HG02981 (cell line): ENCODE measurements around the gene RFX5.
"Not testable (repeated sequence)": the region's sequence is repeated elsewhere in the genome, so short reads cannot be mapped to it uniquely, and the experiment has no call there.

Experiments
- ATAC-seq: cut with Tn5 transposase; IDR thresholded peaks from one replicate; pipeline ENCODE4 v1.9.1; 2021; ENCODE audit warnings: mild to moderate bottlenecking, moderate library complexity; ENCODE audit not compliant: unreplicated experiment

RFX5 gene

DNA sequence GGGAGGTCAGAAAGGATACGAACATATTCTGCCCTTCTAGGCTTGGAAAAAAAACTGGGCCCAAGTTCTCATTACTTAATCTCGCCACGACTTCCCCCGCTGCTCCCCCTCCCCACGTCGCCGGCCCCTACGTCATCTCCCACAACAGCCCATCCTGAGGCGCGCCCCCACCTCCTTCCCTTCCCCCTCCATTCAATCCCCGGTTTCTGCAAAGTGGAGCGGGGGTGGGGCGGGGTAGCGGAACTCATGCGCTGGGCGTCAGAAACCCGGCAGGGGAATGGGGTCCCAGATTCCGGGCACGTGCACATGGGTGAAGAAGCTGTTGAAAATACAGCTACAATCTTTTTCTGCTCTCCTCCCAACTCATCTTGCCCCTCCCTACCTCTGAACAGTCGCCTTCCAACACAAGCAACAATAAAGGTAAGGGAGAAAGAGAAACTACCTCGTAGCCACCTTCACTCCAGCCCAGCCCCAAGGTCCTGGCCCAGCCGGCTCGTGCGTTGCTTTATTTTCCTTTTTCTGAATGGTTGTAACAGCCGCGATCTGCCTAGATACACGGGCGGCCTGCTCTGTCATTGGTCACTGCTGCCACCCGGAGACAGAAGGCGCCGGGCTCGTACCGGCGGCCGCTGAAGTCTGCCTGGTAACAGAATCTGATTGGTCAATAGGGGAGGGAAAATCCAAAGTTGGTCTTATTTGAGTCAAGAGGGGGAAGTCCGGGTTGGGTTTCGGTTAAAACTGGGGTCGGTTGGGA is at the start of gene RFX5:
Gene RFX5 (minus strand): TSS at position 484 of the 754 bp plus-strand sequence. CDS start 932 bp downstream, outside the sequence.
- ATAC-seq: peak; percentile 92

DNA sequence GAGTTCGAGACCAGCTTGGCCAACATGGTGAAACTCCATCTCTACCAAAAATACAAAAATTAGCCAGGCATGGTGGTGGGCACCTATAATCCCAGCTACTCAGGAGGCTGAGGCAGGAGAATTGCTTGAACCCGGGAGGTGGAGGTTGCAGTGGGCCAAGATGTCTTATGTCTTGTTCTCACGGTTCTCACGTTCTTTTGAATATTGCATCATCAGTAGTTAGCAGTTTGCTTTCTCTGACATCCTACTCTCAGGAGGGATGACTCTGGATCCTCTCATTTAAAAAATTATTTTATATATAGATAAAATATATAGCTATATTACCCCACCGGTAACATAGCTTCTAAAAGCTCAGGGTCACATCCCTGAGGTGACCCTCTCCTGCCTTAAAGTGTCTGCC is 49.2 kb upstream of the RFX5 start:
- not testable (repeated sequence) for ATAC-seq

GRCh38 chr1:151393583-151393982 is 46.5 kb upstream of the RFX5 start:
- ATAC-seq: no peak

GRCh38 chr1:151391079-151391563 is 44.1 kb upstream of the RFX5 start:
- ATAC-seq: no peak

DNA sequence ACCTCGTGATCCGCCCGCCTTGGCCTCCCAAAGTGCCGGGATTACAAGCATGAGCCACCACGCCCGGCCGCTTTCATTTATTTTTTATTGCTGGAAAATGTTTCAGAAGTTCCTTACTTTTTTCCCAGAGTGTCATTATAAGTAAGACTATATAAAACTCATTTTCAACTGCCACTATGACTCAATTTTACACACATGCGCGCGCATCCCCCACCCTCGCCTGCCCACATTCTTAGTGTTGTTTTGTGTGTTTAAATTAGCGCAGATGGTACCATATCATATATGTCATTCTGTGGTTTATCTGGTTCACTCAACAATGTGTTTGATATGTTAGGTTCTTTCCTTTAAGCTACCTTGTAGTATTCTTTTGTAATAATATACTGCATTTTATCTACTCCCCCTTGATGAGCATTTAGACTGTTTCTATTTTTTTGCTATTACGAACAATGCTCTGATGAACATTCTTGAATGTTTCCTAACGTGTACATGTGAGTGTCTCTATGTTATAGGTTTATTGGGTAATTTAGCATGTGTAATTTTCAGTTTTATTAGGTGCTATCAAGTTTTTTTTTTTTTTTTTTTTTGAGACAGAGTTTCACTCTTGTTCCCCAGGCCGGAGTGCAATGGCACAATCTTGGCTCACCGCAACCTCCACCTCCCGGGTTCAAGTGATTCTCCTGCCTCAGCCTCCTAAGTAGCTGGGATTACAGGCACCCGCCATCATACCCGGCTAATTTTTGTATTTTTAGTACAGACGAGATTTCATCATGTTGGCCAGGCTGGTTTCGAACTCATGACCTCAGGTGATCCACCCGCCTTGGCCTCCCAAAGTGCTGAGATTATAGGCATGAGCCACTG is 43.4 kb upstream of the RFX5 start:
- not testable (repeated sequence) for ATAC-seq

DNA sequence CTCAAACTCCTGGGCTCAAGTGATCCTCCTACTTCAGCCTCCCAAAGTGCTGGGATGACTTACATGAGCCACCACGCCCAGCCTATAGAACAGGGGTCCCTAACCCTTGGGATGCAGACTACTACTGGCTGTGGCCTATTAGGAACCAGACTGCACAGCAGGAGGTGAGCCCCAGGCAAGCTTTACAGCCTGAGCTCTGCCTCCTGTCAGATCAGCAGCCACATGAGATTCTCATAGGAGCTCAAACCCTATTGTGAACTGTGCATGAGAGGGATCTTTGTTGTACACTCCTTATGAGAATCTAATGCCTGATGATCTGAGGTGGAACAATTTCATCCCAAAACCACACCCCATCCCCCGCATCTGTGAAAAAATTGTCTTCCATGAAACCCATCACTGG is 39.0 kb upstream of the RFX5 start:
- ATAC-seq: no peak

DNA sequence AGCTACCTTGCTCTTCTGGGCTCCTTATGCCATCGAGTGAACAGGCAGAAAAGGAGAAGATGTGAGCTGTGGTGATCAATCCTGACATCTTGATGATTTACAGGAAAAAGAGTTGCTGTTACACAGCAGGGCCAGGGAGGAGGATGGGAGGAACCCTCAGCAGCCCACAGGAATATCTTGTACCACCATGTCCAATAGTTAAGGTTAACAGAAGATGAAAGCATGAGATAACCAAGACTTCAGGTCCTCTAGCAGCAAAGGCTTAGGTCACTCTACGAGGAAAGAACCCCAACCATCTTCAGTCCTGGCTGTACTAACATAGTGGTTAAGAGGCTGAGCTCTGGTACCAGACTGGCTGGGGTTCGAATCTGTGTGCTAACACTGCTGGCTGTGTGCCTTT is 37.5 kb upstream of the RFX5 start:
- ATAC-seq: no peak

DNA sequence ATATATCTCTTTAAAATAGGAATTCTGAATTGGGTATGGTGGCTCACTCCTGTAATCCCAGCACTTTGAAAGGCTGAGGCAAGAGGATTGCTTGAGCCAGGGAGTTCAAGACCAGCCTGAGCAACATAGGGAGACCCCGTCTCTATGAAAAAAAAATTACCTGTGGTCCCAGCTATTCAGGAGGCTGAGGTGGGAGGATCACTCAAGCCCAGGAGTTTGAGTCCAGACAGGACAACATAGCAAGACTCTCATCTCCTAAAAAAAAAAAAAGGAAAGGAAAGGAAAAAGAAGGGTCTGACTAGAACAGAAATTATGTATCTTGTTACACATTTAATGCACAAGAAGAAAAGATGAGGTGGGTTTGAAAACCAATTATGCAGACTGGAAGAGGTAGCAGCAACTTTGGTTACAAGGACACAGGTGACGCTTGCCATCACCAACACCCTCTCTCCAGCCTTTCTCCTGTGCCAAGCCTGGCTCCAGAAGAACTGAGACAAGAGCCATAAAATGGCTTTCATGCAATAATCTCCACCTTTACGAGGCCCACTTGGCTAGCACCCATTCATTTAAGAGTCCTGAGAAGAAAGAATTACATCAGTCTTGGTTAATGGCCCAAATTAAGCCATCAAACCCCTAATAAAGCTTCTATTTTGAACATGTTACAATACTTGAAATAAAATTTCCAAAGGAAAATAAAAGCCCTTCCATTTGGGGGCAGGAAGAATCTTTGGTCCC is 30.3 kb upstream of the RFX5 start:
- no peak for ATAC-seq

DNA sequence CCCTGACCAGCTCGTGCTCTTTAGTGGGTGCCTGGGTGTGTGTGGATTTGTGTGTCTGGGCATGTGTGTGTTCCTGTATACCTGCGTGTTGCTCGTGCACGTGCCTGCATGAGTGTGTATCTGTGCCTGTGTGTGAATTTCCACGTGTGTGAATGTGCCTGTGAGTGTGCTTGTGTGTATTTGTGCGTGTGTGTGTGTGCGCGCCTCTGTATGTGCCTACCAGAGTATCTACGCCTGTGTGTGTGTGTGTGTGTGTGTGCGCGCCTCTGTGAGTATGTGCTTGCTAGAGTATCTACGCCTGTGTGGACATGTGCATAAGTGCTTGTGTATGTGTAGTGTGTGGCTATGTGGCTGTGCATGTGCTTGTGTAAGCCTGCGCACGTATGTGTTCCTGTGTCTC is 26.1 kb upstream of the RFX5 start:
- ATAC-seq: no peak

- no peak for ATAC-seq
Observed at GRCh38 chr1:151372058-151372934, 25.2 kb upstream of the RFX5 start, which contains the start of gene SELENBP1. SELENBP1 (minus strand) TSS chr1:151372705; CDS start chr1:151372641, 64 bp downstream.

DNA sequence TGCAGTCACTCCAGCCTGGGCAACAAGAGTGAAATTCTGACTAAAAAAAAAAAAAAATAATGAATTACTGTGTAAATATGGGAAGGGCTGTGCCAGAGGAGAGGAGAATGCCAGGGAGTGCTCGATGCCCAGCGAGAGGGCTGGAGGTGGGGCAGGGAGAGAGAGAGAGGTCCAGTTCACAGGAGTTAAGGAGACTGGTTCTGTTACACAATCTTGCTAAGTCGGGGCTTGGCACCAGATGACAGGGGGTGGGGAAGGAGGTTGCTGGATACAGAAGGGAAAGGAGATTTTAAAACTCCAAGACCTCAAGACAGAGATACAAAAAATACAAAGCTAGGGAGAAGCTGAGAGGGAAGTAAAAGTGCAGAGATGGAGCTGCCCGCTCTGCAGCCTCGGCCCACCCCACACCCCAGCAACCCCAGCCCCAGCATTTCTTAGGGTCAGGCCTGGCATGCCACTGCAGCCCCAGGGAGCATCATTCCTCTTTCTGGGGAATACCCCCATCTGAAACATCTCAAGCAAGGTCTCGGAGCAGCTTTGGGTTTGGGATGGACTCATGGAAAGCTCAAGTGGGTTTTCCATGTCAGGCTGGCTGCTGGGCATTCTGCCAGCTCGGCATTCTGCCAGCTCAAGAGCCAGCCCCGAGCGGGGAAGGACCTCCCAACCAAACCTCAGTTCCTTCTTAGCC is 24.5 kb upstream of the RFX5 start:
- ATAC-seq: no peak

GRCh38 chr1:151370211-151370911 is 23.3 kb upstream of the RFX5 start:
- no peak for ATAC-seq

- ATAC-seq: no peak
Observed at GRCh38 chr1:151369621-151370048, 22.6 kb upstream of the RFX5 start.

- ATAC-seq: no peak
Observed at GRCh38 chr1:151369302-151369610, 22.2 kb upstream of the RFX5 start.

DNA sequence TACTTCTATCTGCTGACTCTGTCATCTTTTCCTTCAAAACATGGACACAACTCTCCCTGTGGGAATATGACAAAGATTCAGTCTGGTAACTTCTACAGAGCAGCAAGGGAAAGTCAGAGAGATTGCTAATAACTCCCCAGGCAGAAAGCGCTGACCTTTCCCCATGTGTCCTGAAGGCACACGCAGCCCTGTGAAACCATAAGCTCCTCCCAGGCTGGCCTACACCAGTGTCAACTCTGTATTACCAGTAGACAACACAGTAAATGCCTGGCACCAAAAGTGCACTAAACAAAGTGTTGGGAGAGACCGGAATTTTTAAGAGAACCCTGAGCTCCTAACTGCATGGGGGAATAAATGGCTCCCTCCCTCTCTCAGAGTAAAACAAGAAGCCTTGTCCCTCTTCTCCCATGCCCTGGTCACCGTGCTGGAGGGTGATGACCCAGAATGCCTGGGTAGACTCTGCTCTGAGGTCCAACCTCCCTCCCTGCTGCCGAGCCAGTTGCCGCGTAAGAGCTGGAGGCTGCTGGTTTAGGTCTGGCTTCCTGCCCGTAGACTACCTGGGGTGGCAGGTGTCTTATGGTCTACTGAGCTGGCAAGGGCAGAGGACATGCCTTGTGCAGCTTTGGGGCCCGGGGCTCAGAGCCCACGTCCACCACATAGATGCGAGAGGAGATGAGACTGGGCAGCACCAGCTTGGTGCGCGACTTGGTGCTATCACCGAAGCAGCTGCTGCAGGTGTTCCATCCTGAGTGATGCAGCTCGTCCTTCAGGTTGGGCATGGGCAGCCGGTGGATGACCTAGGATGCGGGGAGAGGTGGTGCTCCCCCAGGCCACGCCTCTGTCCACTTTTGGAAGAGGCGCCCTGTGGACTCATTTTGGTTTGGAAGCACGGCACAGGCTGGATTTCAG is 21.6 kb upstream of the RFX5 start:
- no peak for ATAC-seq

- no peak for ATAC-seq
Observed at GRCh38 chr1:151367658-151368392, 20.8 kb upstream of the RFX5 start.

DNA sequence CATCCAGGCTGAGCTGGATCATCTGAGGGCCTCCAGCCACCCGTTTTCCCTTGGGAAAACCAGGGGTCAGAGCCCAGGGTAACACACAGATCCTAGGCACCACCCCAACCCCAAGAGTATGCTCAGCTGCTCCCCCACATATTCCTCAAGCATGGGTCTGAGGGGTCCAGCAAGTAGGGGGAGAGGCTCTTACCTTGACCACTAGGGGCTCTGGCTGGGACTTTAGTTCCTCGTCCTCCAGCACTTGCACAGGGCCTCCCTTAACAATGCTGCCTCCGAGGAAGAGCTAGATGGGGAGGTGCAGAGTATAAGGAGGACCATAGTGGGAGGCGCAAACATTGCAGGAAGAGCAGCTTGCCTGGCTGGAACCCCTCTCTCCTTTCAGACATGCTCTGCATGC is 17.9 kb upstream of the RFX5 start:
- no peak for ATAC-seq
